Endodermal cell (in vitro differentiated cells): Measurements from ENCODE around the gene FNDC7. TPM values are rescaled to one million over a fixed set of nuclear protein-coding genes. Genes with fewer than 3 reads are reported as not detected.

Experiments used
- DNase-seq: peaks from one replicate; pipeline ENCODE4 v3.0.0-alpha.2; 2017
- H3K27ac ChIP-seq: 2 replicates; pipeline ENCODE4 v1.5.1; 2013; ENCODE audit warnings: mild to moderate bottlenecking, low read depth, low read length, moderate library complexity
- H3K27me3 ChIP-seq: 2 replicates; pipeline ENCODE4 v1.6.1; 2013; ENCODE audit warnings: mild to moderate bottlenecking, low read length, moderate library complexity; ENCODE audit not compliant: insufficient read depth, control insufficient read depth, poor library complexity, severe bottlenecking
- H3K36me3 ChIP-seq: 2 replicates; pipeline ENCODE4 v1.7.0; 2013; ENCODE audit warnings: mild to moderate bottlenecking, low read length, moderate library complexity; ENCODE audit not compliant: control insufficient read depth, insufficient read depth
- H3K4me1 ChIP-seq: one replicate; pipeline ENCODE4 v1.7.0; 2013; ENCODE audit warnings: low read length; ENCODE audit not compliant: control insufficient read depth, insufficient read depth
- H3K4me3 ChIP-seq: 2 replicates; pipeline ENCODE4 v1.5.1; 2013; ENCODE audit warnings: mild to moderate bottlenecking, low read length, moderate library complexity
- H3K9ac ChIP-seq: 2 replicates; pipeline ENCODE4 v1.6.1; 2013; ENCODE audit warnings: mild to moderate bottlenecking, low read length, moderate library complexity; ENCODE audit not compliant: poor library complexity, severe bottlenecking; ENCODE audit errors: extremely low read depth
- H3K9me3 ChIP-seq: 2 replicates; pipeline ENCODE4 v1.6.1; 2013; ENCODE audit warnings: mild to moderate bottlenecking, low read length, moderate library complexity; ENCODE audit not compliant: control insufficient read depth
- H3K27ac Mint-ChIP-seq: 2 replicates; pipeline ENCODE4 v1.8.0; 2020; ENCODE audit warnings: mixed read lengths
- H3K27me3 Mint-ChIP-seq: 2 replicates; pipeline ENCODE4 v1.8.0; 2021; ENCODE audit warnings: mild to moderate bottlenecking, mixed read lengths; ENCODE audit not compliant: insufficient read depth
- H3K36me3 Mint-ChIP-seq: 2 replicates; pipeline ENCODE4 v1.8.0; 2020; ENCODE audit warnings: low read depth, mixed read lengths
- H3K4me1 Mint-ChIP-seq: 2 replicates; pipeline ENCODE4 v1.8.0; 2020; ENCODE audit warnings: mixed read lengths
- H3K4me3 Mint-ChIP-seq: 2 replicates; pipeline ENCODE4 v1.8.0; 2020; ENCODE audit warnings: mild to moderate bottlenecking, moderate library complexity, mixed read lengths
- H3K9me3 Mint-ChIP-seq: 2 replicates; pipeline ENCODE4 v1.8.0; 2020; ENCODE audit warnings: mild to moderate bottlenecking, mixed read lengths
- CTCF ChIP-seq: fragments of 200-600 bp; sonication (generic); conservative IDR thresholded peaks from 2 replicates; pipeline ENCODE4 v1.5.0; 2021; ENCODE audit warnings: antibody characterized with exemption, mild to moderate bottlenecking
- WGBS, 2 experiments: methylation state at CpG; one replicate each; pipeline versions ENCODE4 v1.1.5 to v1.1.7; 2013; ENCODE audit warnings: missing lambda C conversion rate in 2 of 2, mixed read lengths in 1 of 2; ENCODE audit not compliant: insufficient coverage in 1 of 2, insufficient read length in 1 of 2; 5-methylcytosine and 5-hydroxymethylcytosine counted together
- total RNA-seq, 2 donors: library from RNA; stranded (reverse); fragmentation: NEBNext Ultra II Directional in 1 of 2; extraction: Animal tissue kit (Norgen Biotek cat#: 25700) in 1 of 2; gene quantifications; 2 replicates in 1 of 2; 3 replicates in 1 of 2; pipeline ENCODE4 v1.2.1, GENCODE V29; 2021

FNDC7 gene
- total RNA-seq, 2 donors from 2014 or later, result not detected

- Histone ChIP-seq H3K9me3 (no peaks in the 10 kb centered on the region), H3K36me3 (no peaks in the 10 kb centered on the region), H3K4me3 (no peak overlapping the region), H3K4me1 (no peaks in the 10 kb centered on the region), H3K9ac (no peak overlapping the region), H3K27ac (peak overlapping the region; percentile 16), H3K27me3 (no peaks in the 10 kb centered on the region)
- Mint-ChIP-seq H3K27me3 (no peaks in the 10 kb centered on the region), H3K9me3 (no peaks in the 10 kb centered on the region), H3K4me1 (no peaks in the 10 kb centered on the region), H3K27ac (no peak overlapping the region), H3K36me3 (no peaks in the 10 kb centered on the region), H3K4me3 (no peak overlapping the region)
- no peak for DNase-seq
- TF ChIP-seq CTCF, result no peak
- 85 to 97% methylated on average over 6 to 8 of the region's 8 CpGs for WGBS, 2 experiments
Measured at GRCh38 chr1:108719656-108720435, 7.1 kb downstream of the FNDC7 start.

- Histone ChIP-seq H3K9me3 (no peaks in the 10 kb centered on the region), H3K27ac (no peak overlapping the region), H3K4me3 (no peak overlapping the region), H3K4me1 (no peaks in the 10 kb centered on the region), H3K36me3 (no peaks in the 10 kb centered on the region), H3K27me3 (no peaks in the 10 kb centered on the region), H3K9ac (no peak overlapping the region)
- WGBS, 2 experiments, result 89 to 96% methylated on average over 6 of the region's 6 CpGs
- H3K27me3 Mint-ChIP-seq, result no peaks in the 10 kb centered on the region
- no peak for DNase-seq
- H3K4me1 Mint-ChIP-seq, result no peaks in the 10 kb centered on the region
- no peak for TF ChIP-seq CTCF
- no peaks in the 10 kb centered on the region for H3K9me3 Mint-ChIP-seq
- H3K36me3 Mint-ChIP-seq, result no peaks in the 10 kb centered on the region
- H3K27ac Mint-ChIP-seq, result no peak overlapping the region
- no peak overlapping the region for H3K4me3 Mint-ChIP-seq
Measured at GRCh38 chr1:108722292-108722691, 9.6 kb downstream of the FNDC7 start.

- Mint-ChIP-seq H3K4me3 (no peak overlapping the region), H3K27ac (no peak overlapping the region), H3K27me3 (no peaks in the 10 kb centered on the region), H3K4me1 (no peaks in the 10 kb centered on the region), H3K9me3 (no peaks in the 10 kb centered on the region), H3K36me3 (no peaks in the 10 kb centered on the region)
- Histone ChIP-seq H3K27ac (no peak overlapping the region), H3K9me3 (no peaks in the 10 kb centered on the region), H3K4me1 (no peaks in the 10 kb centered on the region), H3K9ac (no peak overlapping the region), H3K36me3 (no peaks in the 10 kb centered on the region), H3K27me3 (no peaks in the 10 kb centered on the region), H3K4me3 (no peak overlapping the region)
- DNase-seq, result no peak
- no peak for TF ChIP-seq CTCF
- WGBS, 2 experiments, result 87 to 88% methylated on average over 1 of the region's 1 CpG
Measured at GRCh38 chr1:108725906-108726305, 13.2 kb downstream of the FNDC7 start.
